K562 (cell line): ENCODE data around the gene GLB1L3. TPM values are rescaled to one million over a fixed set of nuclear protein-coding genes. Genes with fewer than 3 reads are reported as not detected.

Source experiments
- ATAC-seq: fragments of 200-7000 bp; cut with Tn5 transposase; 3 replicates; pipeline ENCODE4 v1.9.1; 2020; ENCODE audit warnings: moderate library complexity
- BruUV-seq: library from RNA; stranded (reverse); fragments of 400-500 nt; replicated peaks from 2 replicates; lab custom pipeline; 2021; lab: Mats Ljungman, UMichigan
- CTCF ChIA-PET: fragments of 300-600 bp; formaldehyde crosslinking; extraction: SDS; loops from one replicate; lab custom pipeline; 2021; ENCODE audit warnings: low intra/inter-chr PET ratio; lab: Yijun Ruan, JAX
- POLR2A ChIA-PET: fragments of 300-600, 350-650 bp; sonication (Branson Sonifier 250); formaldehyde crosslinking; extraction: SDS; loops from one replicate; lab custom pipeline; 2021; ENCODE audit warnings: antibody characterized with exemption, inconsistent platforms; lab: Yijun Ruan, JAX
- DNase-seq, 4 experiments: peaks; one replicate each; pipeline versions ENCODE4 v3.0.0 to v3.0.0-alpha.2; 2011 to 2018; ENCODE audit warnings: low spot score in 3 of 4, mixed read lengths in 3 of 4; ENCODE audit errors: extremely low read depth in 1 of 4
- FAIRE-seq: peaks from 2 replicates; lab custom pipeline; 2011; peaks lifted over from hg19 to GRCh38; lab: Jason Lieb, UNC
- H2AFZ ChIP-seq: 2 replicates; pipeline ENCODE4 v1.6.0; 2011; ENCODE audit warnings: low read depth, low read length, control low read depth, inconsistent platforms
- H3K27ac ChIP-seq: fragments of 200-600 bp; 3 replicates; pipeline ENCODE4 v1.8.0; 2011; ENCODE audit warnings: low read depth, mild to moderate bottlenecking, control low read depth, inconsistent platforms, low read length, moderate library complexity, mixed read lengths; ENCODE audit errors: extremely low read depth
- H3K27me3 ChIP-seq, 2 experiments: fragments of 300-600 bp in 1 of 2; 2 replicates in 1 of 2; 3 replicates in 1 of 2; pipeline versions ENCODE4 v1.6.0 to v1.8.0; 2011; ENCODE audit warnings: inconsistent platforms in 2 of 2, low read length in 2 of 2, mild to moderate bottlenecking in 1 of 2, mixed read lengths in 1 of 2, moderate library complexity in 1 of 2; ENCODE audit not compliant: control insufficient read depth in 2 of 2, insufficient read depth in 2 of 2
- H3K36me3 ChIP-seq: fragments of 300-600 bp; 3 replicates; pipeline ENCODE4 v1.8.0; 2011; ENCODE audit warnings: mild to moderate bottlenecking, low read length, inconsistent platforms; ENCODE audit not compliant: control insufficient read depth, insufficient read depth
- H3K4me1 ChIP-seq, 2 experiments: fragments of 200-600 bp in 1 of 2; replicated peaks in 1 of 2; 2 replicates in 1 of 2; 3 replicates in 1 of 2; pipeline versions ENCODE4 v1.5.1 to v1.8.0; 2011; ENCODE audit warnings: inconsistent platforms in 2 of 2, low read length in 2 of 2, mild to moderate bottlenecking in 1 of 2, mixed read lengths in 1 of 2, moderate library complexity in 1 of 2; ENCODE audit not compliant: control insufficient read depth in 2 of 2, insufficient read depth in 2 of 2
- H3K4me2 ChIP-seq: 2 replicates; pipeline ENCODE4 v1.6.1; 2011; ENCODE audit warnings: low read length, control low read depth, inconsistent platforms, mixed read lengths; ENCODE audit not compliant: insufficient read depth
- H3K4me3 ChIP-seq: fragments of 200-600 bp; sonication (generic), shearing (Covaris generic); 2 replicates; pipeline ENCODE4 v1.5.1; 2016; ENCODE audit warnings: control low read depth, inconsistent platforms
- H3K79me2 ChIP-seq: fragments of 200-600 bp; 3 replicates; pipeline ENCODE4 v1.8.0; 2011; ENCODE audit warnings: low read length, inconsistent platforms; ENCODE audit not compliant: control insufficient read depth, insufficient read depth
- H3K9ac ChIP-seq, 2 experiments: 2 replicates each; pipeline versions ENCODE4 v1.6.0 to v1.6.1; 2011; ENCODE audit warnings: low read depth in 2 of 2, low read length in 2 of 2, control low read depth in 1 of 2, inconsistent platforms in 1 of 2, mild to moderate bottlenecking in 1 of 2, mixed read lengths in 1 of 2; ENCODE audit not compliant: insufficient read depth in 1 of 2
- H3K9me1 ChIP-seq: one replicate; pipeline ENCODE4 v1.6.0; 2011; ENCODE audit warnings: inconsistent platforms, mild to moderate bottlenecking, low read length, moderate library complexity; ENCODE audit not compliant: control insufficient read depth, insufficient read depth
- H3K9me3 ChIP-seq: replicated peaks from 2 replicates; pipeline ENCODE4 v1.5.1; 2011; ENCODE audit warnings: low read depth, low read length, inconsistent platforms; ENCODE audit not compliant: control insufficient read depth, insufficient read depth
- H4K20me1 ChIP-seq: replicated peaks from 2 replicates; pipeline ENCODE4 v1.6.1; 2011; ENCODE audit warnings: low read length, inconsistent platforms, mixed read lengths; ENCODE audit not compliant: control insufficient read depth, insufficient read depth
- ARID3A ChIP-seq: IDR thresholded peaks from 2 replicates; pipeline ENCODE4 v1.6.1; 2012; ENCODE audit warnings: low read depth, low read length, improper control_type of control experiment, borderline replicate concordance
- ARNT ChIP-seq, 2 experiments: fragments of 450-650 bp; IDR thresholded peaks; 2 replicates each; pipeline ENCODE4 v1.6.1; 2016; ENCODE audit warnings: mild to moderate bottlenecking in 1 of 2
- E4F1 ChIP-seq: fragments of 250-450 bp; sonication (Bioruptor Pico); IDR thresholded peaks from 2 replicates; pipeline ENCODE4 v1.5.0; 2021; ENCODE audit warnings: mild to moderate bottlenecking, borderline replicate concordance
- ETV6 ChIP-seq, 3 experiments: fragments of 150-350 bp in 1 of 3; sonication (generic) in 1 of 3; formaldehyde crosslinking in 1 of 3; IDR thresholded peaks; 2 replicates each; pipeline versions ENCODE4 v1.6.1 to v1.8.0; 2014 to 2022; ENCODE audit warnings: borderline replicate concordance in 2 of 3, low read depth in 2 of 3, antibody characterized with exemption in 1 of 3, low read length in 1 of 3, mild to moderate bottlenecking in 1 of 3, missing genetic modification reagents in 1 of 3
- SUPT5H ChIP-seq: fragments of 450-650 bp; IDR thresholded peaks from 2 replicates; pipeline ENCODE4 v1.6.1; 2016
- XRCC5 ChIP-seq: fragments of 200-400 bp; formaldehyde crosslinking; IDR thresholded peaks from 2 replicates; pipeline ENCODE4 v1.6.1; 2017; ENCODE audit warnings: low read depth, mild to moderate bottlenecking, low read length
- ZNF146 ChIP-seq: IDR thresholded peaks from one replicate; pipeline ENCODE4 v1.6.1; 2018; ENCODE audit warnings: missing compliant biosample characterization; ENCODE audit not compliant: unreplicated experiment
- ZNF232 ChIP-seq: sonication (generic); formaldehyde crosslinking; IDR thresholded peaks from 2 replicates; pipeline ENCODE4 v1.8.0; 2022; ENCODE audit warnings: mild to moderate bottlenecking, missing genetic modification reagents
- WGBS: fragments of 100-300 bp; shearing (Covaris generic); methylation state at CpG from one replicate; pipeline ENCODE4 v1.1.6; 2016; ENCODE audit warnings: low coverage, mixed read lengths; ENCODE audit not compliant: insufficient coverage; ENCODE audit errors: missing lambda C conversion rate; 5-methylcytosine and 5-hydroxymethylcytosine counted together
- in situ Hi-C: fragments of 300-500 bp; cut with MboI; formaldehyde crosslinking; loops from 4 replicates; pipeline ENCODE4 v1.15.0; 2018; ENCODE audit warnings: inconsistent platforms, mixed read lengths
- intact Hi-C: fragments of 100-400 bp; cut with micrococcal nuclease; formaldehyde crosslinking; loops from 2 replicates; pipeline ENCODE4 v1.14.2; 2022
- polyA plus RNA-seq, 8 experiments: library from polyadenylated mRNA; depleted of rRNA in 4 of 8; stranded (reverse) in 5 of 8; unstranded in 3 of 8; fragments of >200 nt; fragmentation: Nextera tagmentation in 2 of 8; fragmentation: Illumina TruSeq in 1 of 8; extraction: Ambion mirVana in 2 of 8; extraction: Trizol in 1 of 8; gene quantifications; 2 replicates each; pipeline versions ENCODE4 v1.2.1 to v1.2.3, GENCODE V29; 2011 to 2014; ENCODE audit warnings: inconsistent platforms in 1 of 8, missing spikeins in 1 of 8
- total RNA-seq, 7 experiments: library from RNA; depleted of rRNA in 6 of 7; stranded (reverse); fragments of >200 nt in 6 of 7; fragmentation: Illumina TruSeq in 2 of 7; extraction: Trizol in 2 of 7; gene quantifications; 2 replicates each; pipeline versions ENCODE4 v1.2.1 to v1.2.3, GENCODE V29; 2011 to 2021; ENCODE audit warnings: low replicate concordance in 1 of 7

GLB1L3 gene
- total and polyA plus RNA-seq, 9 of the 15 experiments (the other 6 are each of a cell fraction or from before 2014, with no cell fraction given): 0.18 to 3.3 (median 0.49) TPM

- H3K9ac ChIP-seq: no peak overlapping the region
- H3K4me3 ChIP-seq: no peak overlapping the region
- ATAC-seq (no peak), DNase-seq (no peak), FAIRE-seq (no peak)
- H4K20me1 ChIP-seq: no peaks in the 10 kb centered on the region
- WGBS: 53% methylated on average over 5 of the region's 5 CpGs
- no peak overlapping the region for H3K4me2 ChIP-seq
- no peaks in the 10 kb centered on the region for H3K79me2 ChIP-seq
- peaks cover 3 to 20% of the 10 kb centered on the region in 2 experiments; a peak in 4 of 5 replicates for H3K27me3 ChIP-seq
- H3K9me1 ChIP-seq: no peaks in the 10 kb centered on the region
- H3K36me3 ChIP-seq: peaks cover 21% of the 10 kb centered on the region; the same call in 1 of the 3 replicates
- no peak overlapping the region for H2AFZ ChIP-seq
- no peaks in the 10 kb centered on the region for H3K9me3 ChIP-seq
- intact Hi-C loops: no loop called here
- no peak overlapping the region for H3K27ac ChIP-seq
- no peaks in the 10 kb centered on the region; a peak in 1 of 5 replicates for H3K4me1 ChIP-seq
- ChIA-PET POLR2A (no interaction called here), CTCF (no interaction called here)
- no TSS peak for BruUV-seq
- in situ Hi-C loops: no loop called here
- no peak for TF ChIP-seq SUPT5H
- TF ChIP-seq ZNF232 (CRISPR knock-in tag): no peak
- no peak for TF ChIP-seq E4F1
- no peak for TF ChIP-seq ETV6 (IDR thresholded peaks at IDR 0.05; ENCODE audit: borderline replicate concordance in 1 of 2, low read depth in 2 of 2, low read length in 1 of 2)
- no peak for TF ChIP-seq ETV6 (CRISPR knock-in tag; IDR thresholded peaks at IDR 0.05; ENCODE audit: borderline replicate concordance)
- no peak for TF ChIP-seq ZNF146
- no peak for TF ChIP-seq ARID3A
- no peak for TF ChIP-seq XRCC5
- no peak for TF ChIP-seq ARNT (IDR thresholded peaks at IDR 0.05)
Measured at GRCh38 chr11:134266440-134266839, 9.7 kb upstream of the GLB1L3 start.
